ENCODE data around the gene WRNIP1. TPM values are rescaled to one million over a fixed set of nuclear protein-coding genes. Genes with fewer than 3 reads are reported as not detected.

The WRNIP1 gene
- total and polyA plus RNA-seq, 10 of the 15 experiments (the other 5 are each of a cell fraction or from before 2014, with no cell fraction given): 9.3 to 30.5 (median 24.3) TPM

DNA sequence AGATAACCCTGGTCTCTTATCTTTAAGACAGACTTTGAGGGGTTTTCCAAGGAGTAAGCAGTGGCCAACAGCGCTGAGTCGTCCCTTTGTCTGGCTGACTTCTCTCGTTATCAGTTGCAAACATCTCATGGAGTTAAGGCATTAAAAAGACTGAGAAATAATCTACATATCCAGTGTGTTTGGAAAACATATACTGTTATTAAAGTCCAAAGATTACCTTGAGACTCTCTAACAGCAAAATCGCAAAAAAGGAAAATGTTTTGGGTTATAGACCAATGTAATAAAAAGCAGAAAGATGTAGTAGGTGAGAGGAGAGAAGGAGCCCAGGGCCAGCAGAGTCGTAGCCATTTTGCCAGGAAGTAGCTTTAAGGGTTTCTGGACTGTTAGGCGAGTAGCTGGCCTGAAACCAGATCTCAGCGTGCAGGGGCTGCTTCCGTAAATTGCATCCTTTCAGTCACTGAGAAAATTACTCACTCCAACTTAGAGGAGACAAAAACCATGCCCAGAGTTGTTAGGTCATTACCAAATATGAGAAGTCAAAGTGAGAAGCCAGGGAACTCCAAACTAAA is 39.1 kb upstream of the WRNIP1 start (continued):
- TF ChIP-seq, protein P1, sequence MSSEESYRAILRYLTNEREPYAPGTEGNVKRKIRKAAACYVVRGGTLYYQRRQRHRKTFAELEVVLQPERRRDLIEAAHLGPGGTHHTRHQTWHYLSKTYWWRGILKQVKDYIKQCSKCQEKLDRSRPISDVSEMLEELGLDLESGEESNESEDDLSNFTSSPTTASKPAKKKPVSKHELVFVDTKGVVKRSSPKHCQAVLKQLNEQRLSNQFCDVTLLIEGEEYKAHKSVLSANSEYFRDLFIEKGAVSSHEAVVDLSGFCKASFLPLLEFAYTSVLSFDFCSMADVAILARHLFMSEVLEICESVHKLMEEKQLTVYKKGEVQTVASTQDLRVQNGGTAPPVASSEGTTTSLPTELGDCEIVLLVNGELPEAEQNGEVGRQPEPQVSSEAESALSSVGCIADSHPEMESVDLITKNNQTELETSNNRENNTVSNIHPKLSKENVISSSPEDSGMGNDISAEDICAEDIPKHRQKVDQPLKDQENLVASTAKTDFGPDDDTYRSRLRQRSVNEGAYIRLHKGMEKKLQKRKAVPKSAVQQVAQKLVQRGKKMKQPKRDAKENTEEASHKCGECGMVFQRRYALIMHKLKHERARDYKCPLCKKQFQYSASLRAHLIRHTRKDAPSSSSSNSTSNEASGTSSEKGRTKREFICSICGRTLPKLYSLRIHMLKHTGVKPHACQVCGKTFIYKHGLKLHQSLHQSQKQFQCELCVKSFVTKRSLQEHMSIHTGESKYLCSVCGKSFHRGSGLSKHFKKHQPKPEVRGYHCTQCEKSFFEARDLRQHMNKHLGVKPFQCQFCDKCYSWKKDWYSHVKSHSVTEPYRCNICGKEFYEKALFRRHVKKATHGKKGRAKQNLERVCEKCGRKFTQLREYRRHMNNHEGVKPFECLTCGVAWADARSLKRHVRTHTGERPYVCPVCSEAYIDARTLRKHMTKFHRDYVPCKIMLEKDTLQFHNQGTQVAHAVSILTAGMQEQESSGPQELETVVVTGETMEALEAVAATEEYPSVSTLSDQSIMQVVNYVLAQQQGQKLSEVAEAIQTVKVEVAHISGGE (CRISPR knock-in tag; IDR thresholded peaks at IDR 0.05): no peak
- TF ChIP-seq, protein P2, sequence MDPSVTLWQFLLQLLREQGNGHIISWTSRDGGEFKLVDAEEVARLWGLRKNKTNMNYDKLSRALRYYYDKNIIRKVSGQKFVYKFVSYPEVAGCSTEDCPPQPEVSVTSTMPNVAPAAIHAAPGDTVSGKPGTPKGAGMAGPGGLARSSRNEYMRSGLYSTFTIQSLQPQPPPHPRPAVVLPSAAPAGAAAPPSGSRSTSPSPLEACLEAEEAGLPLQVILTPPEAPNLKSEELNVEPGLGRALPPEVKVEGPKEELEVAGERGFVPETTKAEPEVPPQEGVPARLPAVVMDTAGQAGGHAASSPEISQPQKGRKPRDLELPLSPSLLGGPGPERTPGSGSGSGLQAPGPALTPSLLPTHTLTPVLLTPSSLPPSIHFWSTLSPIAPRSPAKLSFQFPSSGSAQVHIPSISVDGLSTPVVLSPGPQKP (IDR thresholded peaks at IDR 0.05; ENCODE audit: low read depth, low read length): no peak
- TF ChIP-seq SMAD5 (IDR thresholded peaks at IDR 0.05; ENCODE audit: low read depth): no peak
- TF ChIP-seq SUPT20H (IDR thresholded peaks at IDR 0.05; ENCODE audit: borderline replicate concordance, control insufficient read depth, low read depth, low read length): no peak
- peak; percentile 42; the same call in 1 of the 2 replicates for TF ChIP-seq EED (IDR thresholded peaks at IDR 0.05; ENCODE audit: low read depth)
- TF ChIP-seq, protein P3, sequence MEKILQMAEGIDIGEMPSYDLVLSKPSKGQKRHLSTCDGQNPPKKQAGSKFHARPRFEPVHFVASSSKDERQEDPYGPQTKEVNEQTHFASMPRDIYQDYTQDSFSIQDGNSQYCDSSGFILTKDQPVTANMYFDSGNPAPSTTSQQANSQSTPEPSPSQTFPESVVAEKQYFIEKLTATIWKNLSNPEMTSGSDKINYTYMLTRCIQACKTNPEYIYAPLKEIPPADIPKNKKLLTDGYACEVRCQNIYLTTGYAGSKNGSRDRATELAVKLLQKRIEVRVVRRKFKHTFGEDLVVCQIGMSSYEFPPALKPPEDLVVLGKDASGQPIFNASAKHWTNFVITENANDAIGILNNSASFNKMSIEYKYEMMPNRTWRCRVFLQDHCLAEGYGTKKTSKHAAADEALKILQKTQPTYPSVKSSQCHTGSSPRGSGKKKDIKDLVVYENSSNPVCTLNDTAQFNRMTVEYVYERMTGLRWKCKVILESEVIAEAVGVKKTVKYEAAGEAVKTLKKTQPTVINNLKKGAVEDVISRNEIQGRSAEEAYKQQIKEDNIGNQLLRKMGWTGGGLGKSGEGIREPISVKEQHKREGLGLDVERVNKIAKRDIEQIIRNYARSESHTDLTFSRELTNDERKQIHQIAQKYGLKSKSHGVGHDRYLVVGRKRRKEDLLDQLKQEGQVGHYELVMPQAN (conservative IDR thresholded peaks at IDR 0.05): no peak
- TF ChIP-seq POU2F2 (IDR thresholded peaks at IDR 0.05; ENCODE audit: borderline replicate concordance, low read depth, low read length): no peak
- TF ChIP-seq RCOR1 (conservative IDR thresholded peaks at IDR 0.05; ENCODE audit: low read depth, low read length): no peak
- 0 out of 2 replicates have a peak, but pooled peaks have one; percentile 7 for TF ChIP-seq CREB1 (IDR thresholded peaks at IDR 0.05; ENCODE audit: low read depth)
- TF ChIP-seq ETV6 (conservative IDR thresholded peaks at IDR 0.05 in 1 of 2, IDR thresholded peaks at IDR 0.05 in 1 of 2; ENCODE audit: borderline replicate concordance in 1 of 2, low read depth in 1 of 2): peak in 1 of 2 experiments; percentile 25; a peak in 1 of 4 replicates
- TF ChIP-seq SREBF2 (IDR thresholded peaks at IDR 0.05; ENCODE audit: low read length): no peak
- no peak for TF ChIP-seq FOXM1 (IDR thresholded peaks at IDR 0.05; ENCODE audit: low read depth, low read length)
- no peak for TF ChIP-seq SREBF1 (IDR thresholded peaks at IDR 0.05; ENCODE audit: low read length)

Measured in GM12878 (cell line).